GM21786 (cell line): ENCODE results near the gene ZNF646.

Source experiments
- ATAC-seq: cut with Tn5 transposase; IDR thresholded peaks from one replicate; pipeline ENCODE4 v1.9.1; 2021; ENCODE audit not compliant: unreplicated experiment

ZNF646 gene

DNA sequence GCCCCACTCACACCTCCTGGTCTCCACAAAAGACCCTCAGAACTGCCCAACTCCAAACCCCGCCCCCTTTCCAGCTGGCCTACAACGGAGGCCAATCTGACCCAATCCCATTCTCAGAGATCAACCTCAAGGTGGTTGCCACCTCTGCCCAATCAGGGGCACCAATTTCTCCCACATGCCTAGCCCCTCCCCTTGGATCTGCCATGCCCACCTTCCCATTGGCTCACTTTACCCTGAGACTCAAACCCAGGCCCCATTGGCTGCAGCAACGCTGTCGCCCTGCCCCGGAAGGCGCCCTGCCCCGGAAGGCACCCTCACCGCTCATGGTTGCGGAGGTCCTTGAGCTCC is 10.8 kb upstream of the ZNF646 start:
- no peak for ATAC-seq

DNA sequence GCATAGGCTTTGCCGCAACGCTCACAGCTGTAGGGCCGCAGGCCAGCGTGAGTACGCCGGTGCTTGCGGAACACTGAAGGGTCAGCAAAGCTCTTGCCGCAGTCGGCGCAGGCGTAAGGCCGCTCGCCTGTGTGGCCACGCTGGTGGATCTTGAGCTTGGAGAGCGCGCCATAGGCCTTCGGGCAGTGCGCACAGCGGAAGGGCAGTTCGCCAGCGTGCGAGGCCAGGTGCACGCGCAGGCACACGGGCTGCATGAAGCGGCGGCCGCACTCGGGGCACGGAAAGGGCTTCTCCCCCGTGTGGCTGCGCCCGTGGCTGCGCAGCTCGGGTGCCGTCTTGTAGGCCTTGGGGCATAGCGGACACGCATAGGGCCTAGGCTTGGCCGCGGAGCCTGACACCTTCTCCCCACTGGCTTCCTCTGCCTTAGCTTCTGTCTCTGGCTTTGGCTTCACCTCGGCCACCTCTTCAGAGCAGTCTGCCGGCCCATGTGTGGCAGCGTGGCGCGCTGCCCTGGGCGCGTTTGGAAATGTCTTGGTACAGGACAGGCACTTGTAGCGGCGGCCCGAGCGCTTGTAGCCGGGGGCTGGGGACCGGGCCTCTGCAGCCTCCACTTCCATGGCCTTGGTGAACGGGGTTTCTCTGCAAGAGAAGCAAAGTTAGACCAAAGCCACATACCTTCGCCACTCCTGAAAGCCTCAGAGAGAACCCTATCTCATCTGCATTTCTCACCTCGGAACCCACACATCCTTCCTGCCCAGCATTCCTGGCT is 10.2 kb upstream of the ZNF646 start:
- ATAC-seq = no peak

DNA sequence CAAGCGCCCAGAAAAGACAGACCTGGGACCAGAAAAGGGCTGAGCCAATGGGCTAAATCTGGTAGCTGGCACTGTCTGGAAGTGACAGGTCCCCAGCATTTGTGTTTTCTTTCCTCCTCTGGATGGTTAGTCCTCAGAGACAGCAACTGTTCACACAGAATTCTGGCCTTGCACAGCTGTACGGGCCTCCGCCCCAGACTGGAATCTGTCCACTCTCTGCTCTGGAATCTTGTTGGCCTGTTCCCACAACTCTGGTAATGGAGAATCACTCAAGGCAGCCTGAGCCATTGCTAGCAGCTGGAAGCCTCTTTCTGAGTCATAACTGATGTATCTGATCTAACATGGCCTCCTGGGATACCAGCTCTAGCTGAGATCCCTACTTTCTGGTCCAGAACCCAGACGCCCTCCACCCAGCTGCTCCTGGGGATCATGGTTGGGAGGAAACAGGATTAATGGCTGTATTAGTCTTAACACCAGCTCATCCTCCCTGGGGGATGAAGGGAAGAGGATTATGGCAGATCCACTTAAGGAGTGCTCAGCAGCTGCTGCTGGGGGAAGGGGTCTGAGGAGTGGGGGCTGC is 9.2 kb upstream of the ZNF646 start:
- no peak for ATAC-seq

DNA sequence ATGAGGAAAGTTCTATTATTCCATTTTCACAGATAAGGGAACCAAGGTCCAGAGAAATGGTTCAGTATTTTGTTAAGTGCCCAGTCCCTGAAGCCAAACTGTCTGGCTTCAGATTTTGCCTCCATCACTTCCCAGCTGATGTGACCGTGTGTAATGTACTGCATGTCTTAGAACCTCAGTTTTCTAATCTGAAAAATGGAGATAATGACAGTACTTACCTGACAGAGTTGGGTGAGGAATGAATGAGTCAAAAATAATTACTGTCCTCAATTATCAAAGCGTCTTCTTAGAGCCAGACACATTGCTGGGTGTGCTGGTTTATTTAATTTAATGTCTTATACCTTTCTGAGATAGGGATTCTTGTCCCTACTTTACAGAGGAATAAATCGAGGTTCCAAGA is 6.9 kb upstream of the ZNF646 start:
- no peak for ATAC-seq

DNA sequence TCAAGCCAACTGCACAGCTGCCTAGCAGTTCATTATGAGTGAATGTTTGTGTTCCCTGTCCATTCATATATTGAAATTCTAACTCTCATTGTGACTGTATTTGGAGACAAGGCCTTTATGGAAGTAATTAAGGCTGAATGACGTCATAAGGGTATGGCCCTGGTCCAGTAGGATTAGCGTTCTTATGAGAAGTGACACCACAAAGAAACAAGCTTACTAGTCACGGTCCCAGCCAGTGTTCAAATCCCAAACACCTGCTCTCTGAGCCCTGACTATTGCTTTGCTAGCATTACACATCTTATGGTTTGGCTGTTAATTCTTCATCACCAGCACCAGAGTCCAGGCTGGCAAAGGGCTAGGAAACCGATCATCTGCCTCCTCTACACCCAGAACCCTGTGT is 2.4 kb upstream of the ZNF646 start:
- no peak for ATAC-seq

DNA sequence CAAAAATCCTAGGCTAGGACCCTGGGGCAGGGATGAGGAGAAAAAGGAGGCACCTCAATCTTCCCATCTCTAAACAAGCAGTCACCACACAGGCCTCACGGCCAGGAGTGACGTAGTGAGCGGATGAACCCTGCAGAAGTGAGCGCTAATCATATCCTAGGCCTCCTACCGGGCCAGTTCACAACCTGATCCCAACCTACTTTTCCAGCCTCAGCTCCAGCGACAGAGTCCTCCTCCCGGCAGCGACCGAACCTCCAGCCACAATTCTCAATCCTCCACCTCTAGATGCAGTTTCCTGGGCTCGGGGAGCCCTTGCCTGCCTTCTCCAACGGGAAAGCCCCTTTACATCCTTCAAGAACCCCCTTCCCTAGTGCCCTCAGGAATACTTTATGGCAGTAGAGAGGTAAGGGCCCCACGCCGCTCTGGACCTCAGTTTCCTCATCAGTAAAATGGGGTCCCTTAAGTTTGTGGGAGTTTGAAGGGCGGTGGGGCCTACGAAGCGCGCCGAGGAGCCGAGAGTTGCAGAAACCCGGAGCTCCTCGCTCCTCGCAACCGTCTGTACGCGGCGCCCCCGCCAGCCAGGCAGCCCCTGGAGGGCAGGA is 1.6 kb upstream of the ZNF646 start:
- no peak for ATAC-seq

DNA sequence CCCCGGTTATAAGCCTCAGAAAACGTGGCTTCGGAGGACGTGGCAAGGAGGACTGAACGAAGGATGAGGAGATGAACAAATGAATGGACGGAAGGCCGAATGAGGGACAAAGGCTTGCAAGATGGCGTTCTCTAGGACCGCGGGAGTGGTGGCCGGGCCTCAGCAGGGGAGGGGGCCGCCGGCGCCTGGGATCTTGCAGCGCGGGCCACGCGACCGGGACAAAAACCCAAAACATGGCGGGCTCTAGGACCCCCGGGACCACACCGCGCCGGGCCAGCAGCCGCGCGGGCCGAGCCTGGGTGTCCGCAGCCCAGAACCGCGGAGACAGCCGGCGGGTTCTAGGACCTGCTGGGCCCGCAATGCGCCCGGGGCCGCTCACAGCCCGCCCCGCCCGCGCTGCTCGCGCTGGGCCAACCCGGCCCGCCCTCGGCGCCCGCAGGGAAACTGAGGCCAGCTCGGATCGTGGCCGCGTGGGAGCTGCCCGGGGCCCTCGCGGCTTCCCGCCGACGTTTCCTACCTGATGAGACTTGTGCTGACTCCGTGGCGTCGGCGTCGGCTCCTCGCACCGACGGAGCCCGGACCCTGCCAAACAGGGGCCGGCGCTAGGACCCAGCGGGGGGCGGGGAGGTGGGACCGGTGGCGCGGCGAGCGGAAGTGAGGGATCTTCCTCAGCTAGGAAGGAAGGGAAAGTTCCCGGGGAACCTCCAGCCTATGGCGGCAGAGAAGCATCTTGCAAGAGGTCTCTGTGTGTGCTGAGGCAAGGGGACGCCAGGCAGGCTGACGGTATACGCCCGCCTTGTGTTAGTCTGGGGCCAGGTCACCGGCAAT is 866 bp upstream of the ZNF646 start:
- ATAC-seq = peak; percentile 48

DNA sequence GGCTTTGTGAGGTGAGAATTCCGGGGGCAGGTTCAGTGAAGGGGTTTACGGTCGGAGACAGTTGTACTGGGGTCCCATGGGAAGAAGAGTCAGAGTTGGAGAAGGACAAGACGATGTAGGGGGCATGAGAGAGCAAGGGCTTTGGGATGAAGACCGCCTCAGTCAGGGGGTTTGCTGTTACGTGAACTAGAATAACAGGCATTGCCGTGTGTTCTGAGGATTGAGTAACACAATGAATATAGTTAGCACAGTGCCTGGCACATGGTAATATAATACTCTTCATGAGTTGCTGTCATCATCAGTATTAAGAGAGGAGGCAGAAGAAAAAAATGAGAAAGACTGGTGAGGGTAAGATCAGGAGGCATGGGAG is 577 bp downstream of the ZNF646 start:
- no peak for ATAC-seq

DNA sequence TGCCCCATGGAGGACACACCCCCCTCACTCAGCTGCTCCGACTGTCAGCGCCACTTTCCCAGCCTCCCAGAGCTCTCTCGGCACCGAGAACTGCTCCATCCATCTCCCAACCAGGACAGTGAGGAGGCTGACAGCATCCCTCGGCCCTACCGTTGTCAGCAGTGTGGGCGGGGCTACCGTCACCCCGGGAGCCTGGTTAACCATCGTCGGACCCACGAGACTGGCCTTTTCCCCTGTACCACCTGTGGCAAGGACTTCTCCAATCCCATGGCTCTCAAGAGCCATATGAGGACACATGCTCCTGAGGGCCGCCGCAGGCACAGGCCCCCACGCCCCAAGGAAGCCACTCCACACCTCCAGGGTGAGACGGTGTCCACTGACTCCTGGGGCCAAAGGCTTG is 2.1 kb downstream of the ZNF646 start:
- no peak for ATAC-seq

DNA sequence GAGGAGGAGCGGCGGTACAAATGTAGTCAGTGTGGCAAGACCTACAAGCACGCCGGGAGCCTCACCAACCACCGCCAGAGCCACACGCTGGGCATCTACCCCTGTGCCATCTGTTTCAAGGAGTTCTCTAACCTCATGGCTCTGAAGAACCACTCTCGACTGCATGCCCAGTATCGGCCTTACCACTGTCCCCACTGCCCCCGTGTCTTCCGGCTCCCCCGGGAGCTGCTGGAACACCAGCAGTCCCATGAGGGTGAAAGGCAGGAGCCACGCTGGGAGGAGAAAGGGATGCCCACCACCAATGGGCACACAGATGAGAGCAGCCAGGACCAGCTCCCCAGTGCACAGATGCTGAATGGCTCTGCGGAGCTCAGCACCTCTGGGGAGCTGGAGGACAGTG is 2.8 kb downstream of the ZNF646 start:
- no peak for ATAC-seq

DNA sequence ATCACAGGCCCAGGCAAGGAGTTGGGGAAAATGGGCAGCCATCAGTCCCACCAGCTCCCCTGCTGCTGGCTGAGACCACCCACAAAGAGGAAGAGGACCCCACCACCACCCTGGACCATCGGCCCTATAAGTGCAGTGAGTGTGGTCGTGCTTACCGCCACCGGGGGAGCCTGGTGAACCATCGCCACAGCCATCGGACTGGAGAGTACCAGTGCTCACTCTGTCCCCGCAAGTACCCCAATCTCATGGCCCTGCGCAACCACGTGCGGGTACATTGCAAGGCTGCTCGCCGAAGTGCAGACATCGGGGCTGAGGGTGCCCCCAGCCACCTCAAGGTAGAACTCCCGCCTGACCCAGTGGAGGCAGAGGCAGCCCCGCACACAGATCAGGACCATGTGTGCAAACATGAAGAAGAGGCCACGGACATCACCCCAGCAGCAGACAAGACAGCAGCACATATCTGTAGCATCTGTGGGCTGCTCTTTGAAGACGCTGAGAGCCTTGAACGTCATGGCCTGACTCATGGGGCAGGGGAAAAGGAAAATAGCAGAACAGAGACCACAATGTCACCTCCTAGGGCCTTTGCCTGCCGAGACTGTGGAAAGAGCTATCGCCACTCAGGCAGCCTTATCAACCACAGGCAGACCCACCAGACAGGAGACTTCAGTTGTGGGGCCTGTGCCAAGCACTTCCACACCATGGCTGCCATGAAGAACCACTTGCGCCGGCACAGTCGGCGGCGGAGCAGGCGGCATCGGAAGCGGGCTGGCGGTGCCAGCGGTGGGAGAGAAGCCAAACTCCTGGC is 3.6 kb downstream of the ZNF646 start:
- no peak for ATAC-seq

DNA sequence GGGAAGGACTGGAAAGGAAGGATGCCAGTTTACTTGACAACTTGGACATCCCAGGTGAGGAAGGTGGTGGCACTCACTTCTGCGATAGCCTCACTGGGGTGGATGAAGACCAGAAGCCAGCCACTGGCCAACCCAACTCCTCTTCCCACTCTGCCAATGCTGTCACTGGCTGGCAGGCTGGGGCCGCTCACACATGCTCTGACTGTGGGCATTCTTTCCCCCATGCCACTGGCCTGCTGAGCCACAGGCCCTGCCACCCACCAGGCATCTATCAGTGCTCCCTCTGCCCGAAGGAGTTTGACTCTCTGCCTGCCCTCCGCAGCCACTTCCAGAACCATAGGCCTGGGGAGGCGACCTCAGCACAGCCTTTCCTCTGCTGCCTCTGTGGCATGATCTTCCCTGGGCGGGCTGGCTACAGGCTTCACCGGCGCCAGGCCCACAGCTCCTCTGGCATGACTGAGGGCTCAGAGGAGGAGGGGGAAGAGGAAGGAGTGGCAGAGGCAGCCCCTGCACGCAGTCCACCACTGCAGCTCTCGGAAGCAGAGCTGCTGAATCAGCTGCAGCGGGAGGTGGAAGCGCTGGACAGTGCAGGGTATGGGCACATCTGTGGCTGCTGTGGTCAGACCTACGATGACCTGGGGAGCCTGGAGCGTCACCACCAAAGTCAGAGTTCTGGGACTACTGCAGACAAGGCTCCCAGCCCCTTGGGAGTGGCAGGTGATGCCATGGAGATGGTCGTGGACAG is 4.5 kb downstream of the ZNF646 start:
- ATAC-seq = no peak

DNA sequence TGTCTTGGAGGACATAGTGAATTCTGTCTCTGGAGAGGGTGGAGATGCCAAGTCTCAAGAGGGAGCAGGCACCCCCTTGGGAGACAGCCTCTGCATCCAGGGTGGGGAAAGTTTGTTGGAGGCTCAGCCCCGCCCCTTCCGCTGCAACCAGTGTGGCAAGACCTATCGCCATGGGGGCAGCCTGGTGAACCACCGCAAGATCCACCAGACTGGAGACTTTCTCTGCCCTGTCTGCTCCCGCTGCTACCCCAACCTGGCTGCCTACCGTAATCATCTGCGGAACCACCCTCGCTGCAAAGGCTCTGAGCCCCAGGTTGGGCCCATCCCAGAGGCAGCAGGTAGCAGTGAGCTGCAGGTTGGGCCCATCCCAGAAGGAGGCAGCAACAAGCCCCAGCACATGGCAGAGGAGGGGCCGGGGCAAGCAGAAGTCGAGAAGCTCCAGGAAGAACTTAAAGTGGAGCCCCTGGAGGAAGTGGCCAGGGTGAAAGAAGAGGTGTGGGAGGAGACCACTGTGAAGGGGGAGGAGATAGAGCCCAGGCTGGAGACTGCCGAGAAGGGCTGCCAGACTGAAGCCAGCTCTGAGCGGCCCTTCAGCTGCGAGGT is 5.2 kb downstream of the ZNF646 start:
- ATAC-seq = no peak

DNA sequence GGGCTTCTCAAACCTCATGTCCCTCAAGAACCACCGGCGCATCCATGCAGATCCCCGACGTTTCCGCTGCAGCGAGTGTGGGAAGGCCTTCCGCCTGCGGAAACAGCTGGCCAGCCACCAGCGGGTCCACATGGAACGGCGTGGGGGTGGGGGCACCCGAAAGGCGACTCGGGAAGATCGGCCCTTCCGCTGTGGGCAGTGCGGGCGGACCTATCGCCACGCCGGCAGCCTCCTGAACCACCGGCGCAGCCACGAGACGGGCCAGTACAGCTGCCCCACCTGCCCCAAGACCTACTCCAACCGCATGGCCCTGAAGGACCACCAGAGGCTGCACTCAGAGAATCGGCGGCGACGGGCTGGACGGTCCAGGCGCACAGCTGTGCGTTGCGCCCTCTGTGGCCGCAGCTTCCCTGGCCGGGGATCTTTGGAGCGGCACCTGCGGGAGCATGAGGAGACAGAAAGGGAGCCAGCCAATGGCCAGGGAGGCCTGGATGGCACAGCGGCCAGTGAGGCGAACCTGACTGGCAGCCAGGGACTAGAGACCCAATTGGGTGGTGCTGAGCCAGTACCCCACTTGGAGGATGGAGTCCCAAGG is 5.9 kb downstream of the ZNF646 start:
- ATAC-seq = no peak

DNA sequence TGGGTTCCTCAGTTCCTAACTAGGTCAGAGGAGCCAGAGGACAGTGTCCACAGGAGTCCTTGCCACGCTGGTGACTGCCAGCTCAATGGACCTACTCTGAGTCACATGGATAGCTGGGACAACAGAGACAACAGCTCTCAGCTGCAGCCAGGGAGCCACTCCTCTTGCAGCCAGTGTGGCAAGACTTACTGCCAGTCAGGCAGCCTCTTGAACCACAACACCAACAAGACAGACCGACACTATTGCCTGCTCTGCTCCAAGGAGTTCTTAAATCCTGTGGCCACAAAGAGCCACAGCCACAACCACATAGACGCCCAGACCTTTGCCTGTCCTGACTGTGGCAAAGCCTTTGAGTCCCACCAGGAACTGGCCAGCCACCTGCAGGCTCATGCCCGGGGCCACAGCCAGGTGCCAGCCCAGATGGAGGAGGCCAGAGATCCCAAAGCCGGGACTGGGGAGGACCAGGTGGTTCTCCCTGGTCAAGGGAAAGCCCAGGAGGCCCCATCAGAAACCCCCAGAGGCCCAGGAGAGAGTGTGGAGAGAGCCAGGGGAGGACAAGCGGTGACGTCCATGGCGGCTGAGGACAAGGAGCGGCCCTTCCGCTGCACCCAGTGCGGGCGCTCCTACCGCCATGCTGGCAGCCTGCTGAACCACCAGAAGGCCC is 6.7 kb downstream of the ZNF646 start:
- ATAC-seq = no peak

DNA sequence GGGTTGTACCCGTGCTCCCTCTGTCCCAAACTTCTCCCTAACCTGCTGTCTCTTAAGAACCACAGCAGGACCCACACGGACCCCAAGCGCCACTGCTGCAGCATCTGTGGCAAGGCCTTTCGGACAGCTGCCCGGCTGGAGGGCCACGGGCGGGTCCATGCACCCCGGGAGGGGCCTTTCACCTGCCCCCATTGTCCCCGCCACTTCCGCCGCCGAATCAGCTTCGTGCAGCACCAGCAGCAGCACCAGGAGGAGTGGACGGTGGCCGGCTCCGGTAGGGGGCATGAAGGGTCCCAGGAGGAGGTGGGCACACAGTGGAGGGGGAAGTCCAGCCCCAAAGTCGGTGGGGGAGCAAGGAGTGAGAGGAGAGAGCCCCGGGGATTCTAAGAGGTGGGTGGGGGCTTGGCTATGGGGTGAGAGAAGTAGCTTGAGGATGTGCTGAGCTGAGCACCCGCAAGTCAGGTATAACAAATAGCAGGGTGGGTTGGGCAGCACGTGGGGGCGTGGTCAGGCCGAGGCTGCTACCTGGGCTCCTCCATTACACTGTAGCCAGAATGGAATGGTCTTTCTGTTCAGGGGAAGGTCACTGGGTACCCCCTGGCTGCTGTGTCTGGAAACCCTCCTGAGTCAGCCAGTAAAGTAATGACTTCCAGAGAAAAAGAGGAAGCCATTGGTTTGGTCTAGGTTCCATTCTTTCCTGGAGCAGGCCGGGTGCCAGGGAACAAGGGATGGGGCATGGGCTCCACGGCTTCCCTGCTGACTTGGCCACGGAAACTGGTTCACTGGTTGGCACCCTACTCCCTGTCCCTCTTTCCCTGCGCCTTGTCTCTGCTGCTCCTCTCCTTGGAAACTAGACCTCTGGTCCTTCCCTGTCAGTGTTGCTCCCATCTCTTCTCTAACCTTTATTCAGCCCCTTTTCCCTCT is 7.5 kb downstream of the ZNF646 start:
- no peak for ATAC-seq

DNA sequence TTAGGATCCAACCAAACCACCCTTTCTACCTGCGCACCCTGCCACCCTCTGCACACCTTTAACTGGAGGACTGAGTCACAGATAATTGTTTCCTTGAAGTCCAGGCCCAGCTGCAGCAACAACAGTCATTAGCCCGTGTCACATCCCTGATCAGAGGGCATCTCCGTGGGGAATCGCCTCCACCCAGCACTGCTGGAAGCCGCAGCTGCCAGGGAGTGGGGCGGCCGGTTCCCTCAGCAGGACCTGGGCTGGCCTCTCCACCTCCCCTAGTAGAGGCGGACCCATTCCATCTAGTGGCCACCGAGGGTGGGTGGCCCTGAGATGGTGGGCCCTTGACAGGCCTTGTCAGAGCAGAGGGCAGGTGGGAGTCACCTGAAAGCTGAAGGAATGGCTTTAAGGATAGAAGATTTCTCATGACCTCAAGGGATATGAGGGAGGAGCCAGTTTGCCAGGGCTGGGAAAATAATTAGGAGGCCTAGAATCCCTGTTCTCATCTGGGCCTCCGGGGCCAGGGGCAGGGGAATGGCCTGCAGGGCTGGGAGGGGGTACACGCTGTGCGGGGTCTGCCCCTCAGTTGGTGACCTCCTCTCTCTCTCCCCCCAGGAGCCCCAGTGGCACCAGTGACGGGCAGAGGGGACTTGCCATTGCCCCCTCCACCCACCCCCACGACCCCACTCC is 8.3 kb downstream of the ZNF646 start:
- no peak for ATAC-seq
